Retinal pigment epithelial cell (primary cell): ENCODE data around the gene NEDD8.

Source experiments
- DNase-seq: peaks from one replicate; pipeline ENCODE4 v3.0.0-alpha.2; 2010; ENCODE audit warnings: low read depth
- H3K4me3 ChIP-seq: 2 replicates; pipeline ENCODE4 v1.5.1; 2011; ENCODE audit warnings: mild to moderate bottlenecking, low read length, control low read depth, moderate library complexity
- TF ChIP-seq, protein P1 (sequence below): conservative IDR thresholded peaks from 2 replicates; pipeline ENCODE4 v1.5.1; 2011; ENCODE audit warnings: low read depth, low read length, control low read depth, inconsistent platforms

NEDD8 gene

DNA sequence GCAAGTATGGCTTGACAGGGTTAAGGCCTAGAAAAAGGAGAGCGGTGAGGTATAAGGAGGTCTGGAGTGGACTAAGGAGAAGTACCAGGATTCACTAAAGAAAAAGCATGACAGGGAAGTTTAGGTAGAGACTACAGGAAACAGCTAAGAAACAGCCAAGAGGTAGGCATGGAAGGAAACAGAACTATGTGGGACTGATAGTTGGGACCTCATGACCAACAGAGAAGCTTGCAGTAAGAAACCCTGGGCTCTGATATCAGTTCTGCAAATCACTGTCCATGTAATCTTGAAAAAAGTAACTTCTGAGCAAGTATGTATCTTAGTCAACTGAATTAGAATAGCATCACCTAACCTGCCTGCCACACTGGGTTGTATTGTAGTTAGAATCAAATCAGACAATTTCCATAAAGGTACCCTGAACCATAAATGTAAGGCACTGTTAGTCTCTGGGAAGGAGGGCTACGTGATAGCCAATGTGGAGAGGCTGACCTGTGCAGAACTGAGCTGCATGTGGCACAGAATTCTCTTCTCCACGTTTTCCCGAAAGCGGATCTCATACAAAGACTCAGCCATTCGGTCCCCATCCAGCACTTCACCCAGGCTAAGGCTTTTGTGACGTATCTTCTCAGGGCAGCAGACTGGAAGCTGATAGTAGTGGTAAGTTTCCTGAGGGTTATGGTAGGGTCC, 37.8 kb downstream of the NEDD8 start:
- TF ChIP-seq, protein P1, sequence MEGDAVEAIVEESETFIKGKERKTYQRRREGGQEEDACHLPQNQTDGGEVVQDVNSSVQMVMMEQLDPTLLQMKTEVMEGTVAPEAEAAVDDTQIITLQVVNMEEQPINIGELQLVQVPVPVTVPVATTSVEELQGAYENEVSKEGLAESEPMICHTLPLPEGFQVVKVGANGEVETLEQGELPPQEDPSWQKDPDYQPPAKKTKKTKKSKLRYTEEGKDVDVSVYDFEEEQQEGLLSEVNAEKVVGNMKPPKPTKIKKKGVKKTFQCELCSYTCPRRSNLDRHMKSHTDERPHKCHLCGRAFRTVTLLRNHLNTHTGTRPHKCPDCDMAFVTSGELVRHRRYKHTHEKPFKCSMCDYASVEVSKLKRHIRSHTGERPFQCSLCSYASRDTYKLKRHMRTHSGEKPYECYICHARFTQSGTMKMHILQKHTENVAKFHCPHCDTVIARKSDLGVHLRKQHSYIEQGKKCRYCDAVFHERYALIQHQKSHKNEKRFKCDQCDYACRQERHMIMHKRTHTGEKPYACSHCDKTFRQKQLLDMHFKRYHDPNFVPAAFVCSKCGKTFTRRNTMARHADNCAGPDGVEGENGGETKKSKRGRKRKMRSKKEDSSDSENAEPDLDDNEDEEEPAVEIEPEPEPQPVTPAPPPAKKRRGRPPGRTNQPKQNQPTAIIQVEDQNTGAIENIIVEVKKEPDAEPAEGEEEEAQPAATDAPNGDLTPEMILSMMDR = no peak
- DNase-seq = no peak
- peak overlapping the region; percentile 79 for H3K4me3 ChIP-seq

- TF ChIP-seq, protein P1 = no peak
- H3K4me3 ChIP-seq = no peak overlapping the region
- no peak for DNase-seq
Observed at GRCh38 chr14:24192933-24193332, 39.2 kb downstream of the NEDD8 start.

- TF ChIP-seq, protein P1 = no peak
- DNase-seq = no peak
- H3K4me3 ChIP-seq = no peak overlapping the region
Observed at GRCh38 chr14:24190416-24190815, 41.8 kb downstream of the NEDD8 start.

DNA sequence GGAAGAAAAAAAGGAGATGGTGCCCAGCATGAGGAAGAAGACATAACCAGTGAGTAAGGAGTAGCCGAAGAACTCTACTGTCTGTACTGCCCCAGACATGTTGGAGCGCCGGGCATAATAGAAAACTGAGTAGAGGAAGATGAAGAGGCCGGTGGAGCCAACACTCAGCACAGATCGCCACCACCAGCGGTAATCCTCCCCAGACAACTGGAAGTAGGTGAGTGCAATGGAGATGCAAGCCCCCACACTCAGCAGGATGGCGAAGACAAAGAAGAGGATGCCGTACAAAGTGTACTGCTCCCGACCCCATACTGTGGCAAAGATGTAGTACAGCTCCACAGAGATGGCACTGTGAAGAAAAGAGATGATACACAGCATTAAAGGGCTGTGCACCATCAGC, 42.7 kb downstream of the NEDD8 start:
- H3K4me3 ChIP-seq = no peak overlapping the region
- DNase-seq = no peak
- TF ChIP-seq, protein P1 = no peak

GRCh38 chr14:24189059-24189375, 43.1 kb downstream of the NEDD8 start:
- H3K4me3 ChIP-seq = peak overlapping the region; percentile 78
- TF ChIP-seq, protein P1 = no peak
- no peak for DNase-seq

- H3K4me3 ChIP-seq = peak within 1 kb of the TSS; percentile 78
- DNase-seq = peak; percentile 92
- TF ChIP-seq, protein P1 = no peak
Observed at GRCh38 chr14:24188251-24189058, 43.7 kb downstream of the NEDD8 start, which contains the start of gene IPO4. IPO4 (minus strand) TSS chr14:24188816; CDS start chr14:24188787, 29 bp downstream.

GRCh38 chr14:24187539-24187915, 44.6 kb downstream of the NEDD8 start:
- TF ChIP-seq, protein P1 = no peak
- no peak for DNase-seq
- peak overlapping the region; percentile 78 for H3K4me3 ChIP-seq
